ENCODE measurements around the gene NFE2.
A peak's percentile ranks its signal among the peaks of the same experiment; 100 is the strongest.

NFE2 gene

DNA sequence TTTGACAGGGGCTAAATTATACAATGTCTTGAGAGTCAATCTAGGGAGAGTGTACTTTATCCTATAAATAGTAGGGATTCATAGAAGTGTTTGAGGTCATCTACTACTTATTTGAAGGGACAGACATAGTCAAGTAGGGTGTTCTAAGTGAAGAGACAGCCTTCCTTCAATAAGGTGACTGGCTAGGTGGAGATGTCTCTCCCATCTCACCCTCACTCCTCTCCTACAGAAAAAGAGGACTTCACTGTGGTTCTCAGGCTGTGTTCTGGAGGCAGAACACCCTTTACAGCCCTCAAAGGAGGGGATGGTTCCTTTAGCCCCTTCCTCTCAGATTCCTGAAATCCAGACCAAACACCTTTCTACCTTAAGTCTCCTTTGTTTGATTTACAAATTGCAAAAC, 2.8 kb upstream of the NFE2 start:
- Histone ChIP-seq H3K36me3 (ENCODE audit: control insufficient read depth, insufficient read depth, low read length, severe bottlenecking) (no peaks in the 10 kb centered on the region), H3K4me1 (ENCODE audit: control insufficient read depth, insufficient read depth, low read length) (peaks cover 28% of the 10 kb centered on the region), H3K27me3 (replicated peaks; ENCODE audit: control insufficient read depth, insufficient read depth, low read length) (no peaks in the 10 kb centered on the region), H3K4me3 (ENCODE audit: low read length) (no peak overlapping the region), H3K9me3 (ENCODE audit: control insufficient read depth, low read length) (no peaks in the 10 kb centered on the region), H3K9ac (ENCODE audit: low read length) (no peak overlapping the region)
- DNase-seq (ENCODE audit: low read depth), result no peak

DNA sequence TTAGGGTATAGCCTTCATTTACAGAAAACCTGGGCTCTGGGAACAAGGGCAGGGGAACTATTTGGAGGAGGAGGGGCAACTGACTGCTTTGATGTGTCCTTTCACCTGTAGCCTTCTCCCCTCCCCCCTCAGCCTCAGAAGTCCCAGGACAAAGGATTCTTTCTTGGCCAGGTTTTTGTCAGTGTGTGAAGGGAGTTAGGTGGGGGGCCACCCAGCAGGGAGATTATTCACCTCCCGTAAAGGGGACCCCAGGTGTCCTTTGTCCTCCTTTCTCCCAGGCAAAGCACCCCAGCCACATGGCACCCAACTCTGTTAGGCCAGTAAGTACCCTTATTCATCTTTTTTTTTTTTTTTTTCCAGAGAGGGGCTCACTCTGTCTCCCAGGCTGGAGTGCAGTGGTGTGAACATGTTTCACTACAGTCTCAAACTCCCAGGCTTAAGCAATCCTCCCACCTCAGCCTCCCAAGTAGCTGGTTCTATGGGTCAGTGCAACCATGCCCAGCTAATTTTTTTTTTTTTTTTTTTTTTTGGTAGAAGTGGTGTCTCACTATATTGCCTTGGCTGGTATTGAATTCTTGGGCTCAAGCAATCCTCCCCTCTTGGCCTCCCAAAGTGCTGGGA, 723 bp upstream of the NFE2 start:
- Histone ChIP-seq H3K36me3 (ENCODE audit: control insufficient read depth, insufficient read depth, low read length, severe bottlenecking) (no peaks in the 10 kb centered on the region), H3K27me3 (replicated peaks; ENCODE audit: control insufficient read depth, insufficient read depth, low read length) (no peaks in the 10 kb centered on the region), H3K9ac (ENCODE audit: low read length) (no peak overlapping the region), H3K9me3 (ENCODE audit: control insufficient read depth, low read length) (no peaks in the 10 kb centered on the region), H3K4me3 (ENCODE audit: low read length) (no peak overlapping the region), H3K4me1 (ENCODE audit: control insufficient read depth, insufficient read depth, low read length) (peaks cover 28% of the 10 kb centered on the region)
- no peak for DNase-seq (ENCODE audit: low read depth)

DNA sequence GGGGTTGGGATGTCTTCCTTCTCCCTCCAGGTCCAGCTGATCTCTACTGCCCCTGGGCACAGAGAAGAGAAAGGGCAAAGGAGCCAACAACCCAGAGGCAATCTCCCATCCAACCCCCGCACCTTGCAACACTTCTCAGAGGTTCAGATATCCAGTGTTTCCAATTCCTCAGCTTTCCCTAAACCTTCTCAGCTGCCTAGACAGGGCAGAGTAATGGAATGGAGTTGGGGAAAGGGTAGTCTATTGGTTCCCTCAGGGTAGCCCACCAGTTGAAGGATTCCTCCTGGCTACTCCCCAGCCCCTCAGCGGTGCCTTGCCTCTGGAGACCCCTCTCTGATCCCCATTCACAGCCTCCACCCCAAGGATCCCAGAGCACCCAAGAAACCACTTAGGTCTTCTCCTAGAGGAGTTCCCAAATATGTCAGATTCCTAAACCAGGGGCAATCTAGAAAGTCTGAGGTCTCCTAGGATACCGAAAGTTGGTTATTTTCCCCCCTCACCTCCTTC, 537 bp downstream of the NFE2 start:
- Histone ChIP-seq H3K4me3 (ENCODE audit: low read length) (no peak overlapping the region), H3K4me1 (ENCODE audit: control insufficient read depth, insufficient read depth, low read length) (peaks cover 28% of the 10 kb centered on the region), H3K36me3 (ENCODE audit: control insufficient read depth, insufficient read depth, low read length, severe bottlenecking) (no peaks in the 10 kb centered on the region), H3K9me3 (ENCODE audit: control insufficient read depth, low read length) (no peaks in the 10 kb centered on the region), H3K9ac (ENCODE audit: low read length) (no peak overlapping the region), H3K27me3 (replicated peaks; ENCODE audit: control insufficient read depth, insufficient read depth, low read length) (no peaks in the 10 kb centered on the region)
- DNase-seq (ENCODE audit: low read depth), result no peak

DNA sequence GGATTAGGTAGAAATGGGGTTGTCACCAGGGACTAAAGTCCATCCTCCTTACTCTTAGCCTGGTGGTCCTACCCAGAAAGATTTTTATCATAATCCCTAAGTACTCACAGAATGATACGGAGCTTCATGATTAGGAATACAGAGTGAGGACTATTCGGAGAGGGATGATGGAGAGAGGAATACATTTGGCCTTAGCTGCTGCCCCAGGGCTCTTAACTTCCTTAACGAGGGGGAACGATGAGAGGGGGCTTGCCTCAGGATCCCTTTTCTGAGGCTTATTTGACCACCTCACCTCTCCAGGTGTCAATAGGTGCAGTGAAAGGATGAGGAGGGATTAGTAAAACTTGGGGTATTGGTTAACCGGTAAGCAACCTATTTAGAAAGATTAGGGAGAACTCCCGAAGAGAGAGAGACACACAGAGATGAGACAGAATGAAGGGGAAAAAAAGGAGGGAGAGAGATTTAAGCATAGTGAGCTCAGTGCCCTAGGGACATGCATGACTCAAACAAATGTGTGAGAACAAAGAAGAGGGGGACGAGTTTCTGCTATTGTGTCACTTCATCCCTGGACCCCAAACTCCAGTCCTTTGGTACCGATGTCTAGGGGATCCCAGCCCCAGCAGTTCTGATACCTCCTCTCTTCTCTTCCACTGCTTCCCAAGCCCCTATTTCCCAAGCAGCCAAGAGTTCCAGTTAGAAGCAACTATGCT, 1.1 kb downstream of the NFE2 start:
- Histone ChIP-seq H3K9me3 (ENCODE audit: control insufficient read depth, low read length) (no peaks in the 10 kb centered on the region), H3K27me3 (replicated peaks; ENCODE audit: control insufficient read depth, insufficient read depth, low read length) (no peaks in the 10 kb centered on the region), H3K4me1 (ENCODE audit: control insufficient read depth, insufficient read depth, low read length) (peaks cover 27% of the 10 kb centered on the region), H3K9ac (ENCODE audit: low read length) (no peak overlapping the region), H3K36me3 (ENCODE audit: control insufficient read depth, insufficient read depth, low read length, severe bottlenecking) (no peaks in the 10 kb centered on the region), H3K4me3 (ENCODE audit: low read length) (no peak overlapping the region)
- peak; percentile 43 for DNase-seq (ENCODE audit: low read depth)

DNA sequence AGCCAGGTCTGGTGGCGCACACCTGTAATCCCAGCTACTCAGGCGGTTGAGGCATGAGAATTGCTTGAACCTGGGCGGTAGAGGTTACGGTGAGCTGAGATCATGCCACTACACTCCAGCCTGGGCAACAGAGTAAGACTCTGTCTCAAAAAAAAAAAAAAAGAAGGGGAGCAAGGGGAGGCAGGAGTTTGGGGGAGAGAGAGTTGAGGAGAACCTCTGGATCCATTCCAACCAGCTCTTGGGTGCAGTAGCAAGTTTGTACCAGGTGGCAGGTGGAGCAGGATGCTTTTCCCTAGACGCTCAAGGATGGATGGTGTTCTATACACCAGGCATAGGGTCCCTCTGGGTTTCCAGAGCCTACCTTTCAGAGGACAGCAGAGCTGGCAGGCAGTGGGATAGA, 1.9 kb downstream of the NFE2 start:
- H3K4me3 ChIP-seq (ENCODE audit: low read length), result no peak overlapping the region
- no peaks in the 10 kb centered on the region for H3K9me3 ChIP-seq (ENCODE audit: control insufficient read depth, low read length)
- DNase-seq (ENCODE audit: low read depth), result no peak
- peaks cover 20% of the 10 kb centered on the region for H3K4me1 ChIP-seq (ENCODE audit: control insufficient read depth, insufficient read depth, low read length)
- no peaks in the 10 kb centered on the region for H3K27me3 ChIP-seq (replicated peaks; ENCODE audit: control insufficient read depth, insufficient read depth, low read length)
- H3K36me3 ChIP-seq (ENCODE audit: control insufficient read depth, insufficient read depth, low read length, severe bottlenecking), result no peaks in the 10 kb centered on the region
- no peak overlapping the region for H3K9ac ChIP-seq (ENCODE audit: low read length)

DNA sequence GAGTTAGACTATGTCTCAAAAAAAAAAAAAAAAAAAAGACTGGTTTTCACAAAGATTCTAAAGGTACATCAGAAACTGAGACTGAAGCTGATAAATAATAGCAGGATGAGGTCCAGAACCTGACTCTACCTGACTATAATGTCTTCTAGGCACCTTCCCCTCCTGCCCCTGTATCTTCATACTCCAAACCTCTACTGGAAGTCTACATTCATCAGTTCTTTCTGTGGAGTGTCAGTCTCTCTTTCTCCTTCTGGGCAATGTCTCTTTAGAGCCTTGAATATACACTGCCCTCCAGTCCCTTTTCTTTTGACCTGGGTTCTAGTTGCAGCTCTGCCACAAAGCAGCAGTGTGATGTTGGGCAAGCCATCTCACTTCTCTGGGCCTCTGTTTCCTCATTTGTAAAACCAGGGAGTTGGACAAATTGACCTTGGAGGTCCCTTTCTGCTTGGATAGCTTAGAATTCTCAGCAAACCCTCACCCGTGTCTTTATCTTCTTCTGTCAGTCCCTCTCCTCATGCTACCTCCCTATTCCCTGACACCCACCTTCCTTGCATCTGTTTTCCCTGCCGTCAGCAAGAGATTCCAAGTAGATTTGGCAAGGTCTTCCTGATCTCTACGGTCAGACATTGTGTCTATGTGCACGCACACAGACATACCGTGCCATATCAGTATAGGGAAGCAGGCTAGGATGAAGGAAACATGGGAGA, 4.3 kb downstream of the NFE2 start:
- no peaks in the 10 kb centered on the region for H3K9me3 ChIP-seq (ENCODE audit: control insufficient read depth, low read length)
- H3K27me3 ChIP-seq (replicated peaks; ENCODE audit: control insufficient read depth, insufficient read depth, low read length), result no peaks in the 10 kb centered on the region
- no peaks in the 10 kb centered on the region for H3K36me3 ChIP-seq (ENCODE audit: control insufficient read depth, insufficient read depth, low read length, severe bottlenecking)
- H3K4me1 ChIP-seq (ENCODE audit: control insufficient read depth, insufficient read depth, low read length), result peaks cover 19% of the 10 kb centered on the region
- no peak overlapping the region for H3K9ac ChIP-seq (ENCODE audit: low read length)
- H3K4me3 ChIP-seq (ENCODE audit: low read length), result no peak overlapping the region
- DNase-seq (ENCODE audit: low read depth), result no peak

DNA sequence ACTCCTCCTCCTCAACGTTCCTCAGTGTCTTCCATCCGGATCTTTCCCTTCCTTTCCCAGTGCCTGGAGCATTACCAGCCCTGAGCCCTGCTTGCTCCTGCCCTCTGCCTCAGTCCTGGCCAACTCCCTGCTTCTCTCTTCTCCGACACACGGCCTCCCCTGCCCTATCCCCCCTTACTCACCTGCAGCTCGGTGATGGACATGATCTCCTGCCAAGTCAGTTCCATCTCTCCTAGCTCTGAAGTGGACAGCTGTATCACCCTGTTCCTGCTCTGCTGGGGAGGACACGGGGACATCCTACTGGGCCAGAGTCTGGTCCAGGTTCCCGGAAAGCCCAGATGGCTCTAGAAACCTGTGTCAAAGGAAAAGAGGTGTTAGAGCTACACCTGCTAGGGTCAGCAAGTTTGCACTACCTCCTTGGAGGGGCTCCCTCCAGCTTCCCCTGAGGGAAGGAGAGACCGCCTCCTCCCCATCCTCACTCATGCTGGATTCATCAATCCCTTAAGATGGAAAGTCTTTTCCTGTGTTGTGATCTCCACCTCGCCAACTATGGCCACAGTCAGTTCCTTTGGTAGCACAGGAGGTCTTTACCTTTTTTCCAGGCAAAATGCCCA, 5.8 kb downstream of the NFE2 start:
- no peaks in the 10 kb centered on the region for H3K36me3 ChIP-seq (ENCODE audit: control insufficient read depth, insufficient read depth, low read length, severe bottlenecking)
- no peak overlapping the region for H3K4me3 ChIP-seq (ENCODE audit: low read length)
- no peak for DNase-seq (ENCODE audit: low read depth)
- peaks cover 6% of the 10 kb centered on the region for H3K4me1 ChIP-seq (ENCODE audit: control insufficient read depth, insufficient read depth, low read length)
- H3K27me3 ChIP-seq (replicated peaks; ENCODE audit: control insufficient read depth, insufficient read depth, low read length), result no peaks in the 10 kb centered on the region
- H3K9ac ChIP-seq (ENCODE audit: low read length), result no peak overlapping the region
- H3K9me3 ChIP-seq (ENCODE audit: control insufficient read depth, low read length), result no peaks in the 10 kb centered on the region

DNA sequence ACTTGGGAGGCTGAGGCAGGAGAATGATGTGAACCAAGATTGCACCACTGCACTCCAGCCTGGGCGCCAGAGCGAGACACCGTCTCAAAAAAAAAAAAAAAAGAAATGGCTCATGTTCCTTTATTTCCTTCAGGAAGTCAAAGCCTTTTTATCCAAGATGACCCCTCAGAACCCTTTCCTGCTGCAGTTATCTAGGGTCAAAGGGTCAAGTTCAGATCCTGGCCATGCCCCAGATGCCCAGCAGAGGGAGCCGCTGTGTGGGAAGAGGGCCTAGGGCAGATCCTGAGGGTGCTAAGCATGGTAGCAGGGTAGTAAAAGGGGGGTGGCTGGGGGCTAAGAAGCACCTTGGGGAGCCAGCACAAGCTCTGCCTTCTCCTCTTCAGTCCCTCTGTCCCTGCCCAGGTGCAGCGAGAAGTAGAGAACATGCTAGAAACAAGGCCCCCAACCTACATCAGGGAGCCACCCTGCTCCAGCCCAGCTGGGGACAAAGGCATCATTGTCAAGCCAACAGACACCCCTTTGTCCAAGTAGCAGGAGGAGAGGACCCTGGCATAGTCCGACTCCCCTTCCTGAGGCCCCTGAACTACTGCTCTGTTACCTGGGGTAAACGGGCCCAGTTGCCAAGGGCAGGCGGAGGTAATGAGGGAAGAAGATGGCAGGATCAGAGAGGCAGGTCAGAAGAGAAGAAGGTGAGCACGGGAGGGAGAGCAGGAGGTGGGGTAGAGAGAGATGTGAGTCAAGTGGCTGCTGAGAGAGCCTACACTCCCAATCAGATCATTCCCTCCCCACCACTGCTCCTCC, 6.5 kb downstream of the NFE2 start:
- Histone ChIP-seq H3K4me1 (ENCODE audit: control insufficient read depth, insufficient read depth, low read length) (no peaks in the 10 kb centered on the region), H3K36me3 (ENCODE audit: control insufficient read depth, insufficient read depth, low read length, severe bottlenecking) (no peaks in the 10 kb centered on the region), H3K4me3 (ENCODE audit: low read length) (no peak overlapping the region), H3K9ac (ENCODE audit: low read length) (no peak overlapping the region), H3K9me3 (ENCODE audit: control insufficient read depth, low read length) (no peaks in the 10 kb centered on the region), H3K27me3 (replicated peaks; ENCODE audit: control insufficient read depth, insufficient read depth, low read length) (no peaks in the 10 kb centered on the region)
- DNase-seq (ENCODE audit: low read depth), result peak; percentile 51

DNA sequence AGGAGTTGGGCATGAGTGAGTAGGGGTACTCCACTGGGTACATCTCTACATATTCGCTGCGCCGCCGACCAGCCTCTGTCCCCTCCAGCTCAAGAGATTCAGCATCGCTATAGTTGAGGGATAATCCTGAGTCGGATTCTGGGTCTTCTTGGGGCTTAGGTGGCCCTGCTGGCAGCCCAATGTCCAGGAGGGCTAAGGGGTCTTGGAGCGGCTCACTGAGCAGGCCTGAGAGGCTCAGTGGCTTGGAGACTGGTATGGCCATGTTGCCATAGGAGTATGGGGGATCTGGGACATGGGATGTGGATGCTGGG, 7.9 kb downstream of the NFE2 start:
- peaks cover 5% of the 10 kb centered on the region for H3K36me3 ChIP-seq (ENCODE audit: control insufficient read depth, insufficient read depth, low read length, severe bottlenecking)
- H3K9ac ChIP-seq (ENCODE audit: low read length), result no peak overlapping the region
- H3K4me3 ChIP-seq (ENCODE audit: low read length), result no peak overlapping the region
- no peaks in the 10 kb centered on the region for H3K9me3 ChIP-seq (ENCODE audit: control insufficient read depth, low read length)
- H3K4me1 ChIP-seq (ENCODE audit: control insufficient read depth, insufficient read depth, low read length), result no peaks in the 10 kb centered on the region
- no peak for DNase-seq (ENCODE audit: low read depth)
- no peaks in the 10 kb centered on the region for H3K27me3 ChIP-seq (replicated peaks; ENCODE audit: control insufficient read depth, insufficient read depth, low read length)

DNA sequence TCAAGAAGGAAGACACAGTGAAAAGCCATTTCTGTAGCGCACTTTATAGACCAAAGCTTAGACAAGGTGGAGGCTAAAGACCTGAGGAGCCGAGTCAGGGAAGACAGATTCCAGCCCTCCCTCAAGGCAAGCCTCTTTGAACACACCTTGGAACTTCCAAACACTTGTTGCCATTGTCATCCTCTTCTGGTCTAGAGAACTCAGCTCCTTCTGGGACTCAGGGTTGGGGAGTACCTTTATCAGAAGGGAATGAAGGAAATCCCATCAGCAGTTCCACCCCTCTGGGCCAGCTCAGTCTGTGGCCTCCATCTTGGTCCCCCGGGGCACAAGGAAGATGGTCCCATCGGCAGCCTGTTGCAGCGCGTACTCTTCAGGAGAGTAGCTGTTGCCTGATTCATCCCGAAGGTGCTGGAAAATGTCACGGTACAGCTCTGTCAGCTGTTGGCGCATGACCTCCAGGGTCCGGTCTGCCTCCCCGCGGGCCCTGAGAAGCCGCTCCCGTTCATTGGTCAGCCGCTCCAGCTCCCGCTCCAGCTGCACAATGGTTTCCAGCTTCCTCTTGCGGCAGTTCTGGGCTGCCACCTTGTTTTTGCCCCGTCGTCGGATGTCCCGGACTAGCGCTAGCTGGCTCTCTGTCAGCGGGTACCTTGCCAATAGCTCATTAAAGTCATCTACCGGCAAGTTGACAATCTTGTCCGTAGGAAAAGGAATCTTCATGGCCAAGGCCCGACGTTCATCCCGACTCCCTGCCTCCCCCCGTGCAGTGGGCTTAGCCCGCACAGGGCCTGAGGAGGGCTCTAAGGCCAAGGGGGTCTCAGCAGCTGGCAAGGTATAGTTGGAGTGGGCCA, 8.5 kb downstream of the NFE2 start:
- DNase-seq (ENCODE audit: low read depth), result no peak
- H3K4me3 ChIP-seq (ENCODE audit: low read length), result no peak overlapping the region
- peaks cover 11% of the 10 kb centered on the region for H3K36me3 ChIP-seq (ENCODE audit: control insufficient read depth, insufficient read depth, low read length, severe bottlenecking)
- no peaks in the 10 kb centered on the region for H3K9me3 ChIP-seq (ENCODE audit: control insufficient read depth, low read length)
- H3K4me1 ChIP-seq (ENCODE audit: control insufficient read depth, insufficient read depth, low read length), result peaks cover 4% of the 10 kb centered on the region
- no peaks in the 10 kb centered on the region for H3K27me3 ChIP-seq (replicated peaks; ENCODE audit: control insufficient read depth, insufficient read depth, low read length)
- H3K9ac ChIP-seq (ENCODE audit: low read length), result no peak overlapping the region

Measured in adipocyte (in vitro differentiated cells).